ENCODE data around the gene SMIM45.

SMIM45 gene

DNA sequence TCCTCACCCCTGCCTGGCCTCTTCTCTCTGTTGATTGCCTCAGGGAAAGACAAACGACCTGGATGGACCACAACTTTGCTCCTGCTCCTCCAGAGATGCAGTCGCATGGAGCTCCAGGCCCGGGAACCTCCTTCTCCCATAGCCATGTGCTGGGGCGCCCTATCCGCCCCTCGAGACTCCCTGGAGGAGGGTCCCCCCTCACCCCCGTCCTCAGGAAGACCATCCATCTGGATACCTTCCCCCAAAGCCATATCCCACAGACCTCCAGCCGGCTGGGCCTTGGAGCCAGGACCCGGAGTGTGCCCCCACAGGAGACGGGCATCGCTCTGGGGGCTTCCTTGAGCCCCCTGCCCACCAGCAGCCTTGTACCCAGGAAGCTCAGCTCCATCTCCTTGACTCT, 19.5 kb downstream of the SMIM45 start:
- no peak for DNase-seq

DNA sequence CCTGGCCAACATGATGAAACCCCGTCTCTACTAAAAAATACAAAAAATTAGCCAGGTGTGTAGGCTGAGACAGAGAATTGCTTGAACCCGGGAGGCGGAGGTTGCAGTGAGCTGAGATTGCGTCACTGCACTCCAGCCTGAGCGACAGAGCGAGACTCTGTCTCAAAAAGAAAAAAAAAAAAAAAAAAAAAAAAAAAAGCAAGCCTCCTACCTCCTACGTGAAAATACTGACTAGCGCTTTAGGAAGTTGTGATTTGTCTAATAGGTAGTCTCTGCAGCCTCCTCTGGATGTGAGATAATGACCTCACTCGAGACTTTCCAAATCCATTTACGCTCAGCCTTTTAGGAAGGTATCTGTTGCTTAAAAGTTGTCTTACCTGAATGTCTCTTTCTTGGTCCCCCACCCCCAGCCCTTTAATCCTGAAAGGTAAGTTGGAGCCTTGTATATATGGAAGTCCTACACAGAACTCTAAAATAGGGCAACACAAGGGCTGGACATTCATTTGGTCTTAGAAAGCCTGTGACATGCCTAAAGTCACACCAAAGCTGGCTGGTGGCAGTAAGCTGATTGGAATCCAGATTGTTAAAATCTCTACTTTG, 22.8 kb downstream of the SMIM45 start:
- no peak for DNase-seq

DNA sequence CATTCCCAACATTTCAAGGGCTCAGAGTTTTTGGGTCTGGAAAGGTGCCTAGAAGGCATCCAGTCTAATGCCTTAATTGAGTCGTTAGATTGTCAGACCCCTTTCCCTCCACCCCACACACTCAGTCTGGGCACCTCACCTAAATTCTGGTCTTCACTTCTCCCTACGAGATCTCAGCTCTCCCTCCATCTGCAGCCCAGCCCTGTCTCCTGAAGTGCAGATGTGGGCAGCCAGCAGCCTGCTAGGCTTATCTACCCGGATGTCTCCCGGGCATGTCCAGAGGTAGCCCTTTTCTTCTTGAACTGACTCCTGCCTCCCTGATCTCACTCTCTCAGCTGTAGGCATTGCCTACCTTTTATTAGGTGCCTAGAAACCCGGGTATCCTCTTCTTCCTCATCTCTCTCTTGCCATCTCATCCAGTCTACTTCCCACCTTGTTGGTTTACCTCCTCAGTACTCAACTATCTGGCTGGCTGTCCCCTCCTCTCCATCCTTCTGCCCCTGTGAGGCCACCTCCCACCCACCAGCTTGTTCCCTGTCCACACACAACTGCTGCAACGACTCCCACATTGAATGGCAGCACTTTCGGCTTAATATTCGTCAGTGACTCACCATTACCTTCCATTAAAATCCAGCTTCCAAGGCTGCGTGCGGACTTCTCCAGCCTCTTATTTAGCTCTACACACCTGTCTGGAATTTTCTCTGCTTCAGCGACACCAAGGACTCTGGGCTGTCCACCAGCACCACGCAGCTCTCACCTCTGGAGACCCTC, 23.5 kb downstream of the SMIM45 start:
- DNase-seq, result no peak

DNA sequence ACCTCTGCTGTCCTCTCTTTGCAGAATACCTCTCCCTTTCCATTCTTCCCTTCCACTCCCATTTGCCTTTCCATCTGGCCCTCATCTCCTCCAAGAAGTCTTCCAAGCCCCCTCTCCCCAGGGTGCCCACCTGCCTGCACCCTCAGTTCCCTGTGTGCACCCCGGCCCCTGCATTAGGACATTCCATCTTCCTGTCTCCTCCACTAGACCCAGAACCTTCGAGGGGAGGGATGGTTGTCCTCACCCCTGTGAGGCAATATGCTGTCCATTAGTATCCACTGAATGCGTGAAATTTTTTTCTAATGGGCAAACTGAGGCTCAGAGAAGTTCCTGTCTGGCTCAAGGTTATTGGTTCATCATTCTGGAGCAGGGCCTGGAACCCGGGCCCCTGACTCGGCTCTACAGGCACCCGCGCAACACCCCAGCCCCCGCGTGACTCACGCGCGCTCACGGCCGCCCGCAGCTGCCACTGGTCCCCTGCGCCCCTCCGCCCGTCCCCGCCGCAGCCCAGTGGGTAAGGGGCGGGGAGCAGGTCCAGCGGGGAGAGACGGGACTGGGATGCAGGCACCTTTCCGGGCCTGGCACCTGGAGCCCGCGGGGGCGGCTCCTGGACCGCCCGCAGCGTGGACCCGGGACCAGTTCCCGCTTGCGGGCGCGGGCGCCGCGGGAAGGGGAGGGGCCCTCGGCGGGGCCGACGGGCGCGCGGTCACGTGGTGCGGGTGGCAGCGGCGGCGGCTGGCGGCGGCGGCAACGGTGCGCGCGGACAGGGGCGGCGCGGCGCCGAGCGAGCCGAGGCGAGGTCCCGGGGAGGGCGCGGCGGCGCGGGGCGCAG, 24.3 kb downstream of the SMIM45 start:
- DNase-seq, result peak; percentile 36 to 44

DNA sequence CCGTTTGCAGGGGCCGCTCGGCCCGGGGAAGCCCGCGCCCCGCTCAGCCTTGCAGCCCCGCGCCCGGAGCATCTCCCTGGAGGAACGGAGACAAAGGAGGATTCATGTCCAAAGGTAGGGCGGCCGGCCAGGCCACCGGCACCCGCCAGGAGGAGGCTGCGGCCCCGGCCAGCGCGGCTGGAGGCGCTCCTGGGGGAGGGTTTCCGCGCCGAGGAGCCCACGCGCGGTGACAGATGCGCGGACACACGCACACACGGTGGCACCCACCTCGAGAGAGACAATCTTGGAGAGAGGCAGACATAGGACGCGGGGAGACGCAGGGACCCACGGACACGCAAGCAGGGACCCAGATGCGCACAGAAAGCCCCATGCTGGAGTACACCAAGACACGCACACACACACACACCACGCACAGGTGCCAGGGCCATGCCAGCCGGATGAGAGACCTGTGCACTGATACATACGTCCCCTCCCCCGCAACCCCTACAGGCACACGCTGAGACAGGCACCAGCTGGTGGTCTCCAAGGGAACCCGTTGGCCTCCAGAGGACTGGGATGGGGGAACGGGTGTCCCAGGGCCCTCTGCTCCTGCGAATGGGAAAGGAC, 25.1 kb downstream of the SMIM45 start:
- no peak for DNase-seq

DNA sequence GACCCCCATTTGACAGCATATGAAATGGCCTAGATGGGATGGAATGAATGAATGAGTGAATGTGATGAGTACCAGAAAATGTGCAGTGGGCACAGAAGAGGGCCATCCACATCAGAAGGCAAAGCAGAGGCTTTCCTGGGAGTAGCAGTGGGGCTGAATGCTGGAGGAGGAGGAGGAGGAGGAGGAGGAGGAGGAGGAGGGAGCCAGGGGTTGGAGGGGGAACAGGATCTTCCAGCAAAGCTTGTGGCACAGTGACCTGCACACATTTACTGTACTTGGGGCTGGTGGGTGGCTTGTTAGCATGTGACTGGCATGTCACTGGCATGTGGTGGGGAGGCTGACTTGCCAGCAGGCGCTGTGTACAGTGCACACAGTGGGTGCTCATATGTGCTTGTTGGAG, 26.8 kb downstream of the SMIM45 start:
- no peak for DNase-seq

DNA sequence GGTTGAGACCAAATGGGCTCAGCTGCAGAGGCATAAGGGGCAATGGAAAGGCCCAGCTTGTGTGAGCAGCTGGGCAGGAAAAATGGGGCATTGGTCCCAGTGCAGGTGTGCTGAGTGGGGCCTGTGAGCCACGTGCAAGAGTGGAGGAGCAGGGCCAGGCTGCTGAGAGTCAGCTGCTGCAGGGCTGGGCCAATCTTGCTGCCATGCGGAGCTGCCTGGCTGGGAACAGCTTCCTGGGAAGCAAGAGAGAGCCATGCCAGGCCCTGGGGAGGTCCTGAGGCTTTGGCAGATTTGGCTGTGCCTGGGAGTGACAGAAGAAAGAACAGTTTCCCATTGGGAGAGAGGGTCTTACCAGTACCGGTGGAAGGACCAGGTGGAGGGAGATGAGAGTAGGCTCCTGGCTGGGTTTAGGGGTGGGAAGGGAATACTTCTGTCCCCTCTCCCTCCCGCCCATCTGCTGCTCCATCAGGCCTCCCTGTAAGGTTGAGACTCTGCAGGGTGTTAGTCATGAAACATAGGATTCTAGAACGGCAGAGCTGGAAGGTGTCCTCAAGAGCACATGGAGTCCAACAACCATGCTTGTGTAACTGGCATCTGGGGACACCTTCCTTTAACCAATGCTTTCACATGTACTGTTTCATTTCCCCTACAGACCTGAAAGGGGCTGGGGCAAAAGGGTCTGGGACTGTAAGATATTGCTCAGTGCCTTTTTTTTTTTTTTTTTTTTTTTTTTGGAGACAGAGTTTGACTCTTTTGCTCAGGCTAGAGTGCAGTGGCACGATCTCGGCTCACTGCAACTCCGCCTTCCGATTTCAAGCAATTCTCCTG, 27.7 kb downstream of the SMIM45 start:
- DNase-seq, result no peak

DNA sequence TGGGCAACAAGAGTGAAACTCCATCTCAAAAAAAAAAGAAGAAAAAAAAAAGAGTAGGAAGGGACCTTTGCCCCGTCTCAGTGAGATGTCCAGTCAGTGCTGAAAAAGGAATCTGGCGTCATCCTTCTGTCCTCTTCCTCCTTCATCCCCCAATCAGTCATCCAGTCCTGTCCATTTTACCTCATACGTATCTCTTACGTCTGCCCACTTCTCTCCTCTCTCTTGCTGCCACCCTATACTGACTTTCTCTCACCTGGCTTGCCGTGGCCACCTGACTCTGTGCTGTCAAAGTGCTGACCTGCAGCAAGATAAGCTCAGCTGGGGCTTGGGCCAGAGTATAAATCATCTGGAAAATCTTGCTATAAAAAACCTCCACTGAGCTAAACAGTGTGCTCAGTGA, 30.9 kb downstream of the SMIM45 start:
- DNase-seq, result no peak

DNA sequence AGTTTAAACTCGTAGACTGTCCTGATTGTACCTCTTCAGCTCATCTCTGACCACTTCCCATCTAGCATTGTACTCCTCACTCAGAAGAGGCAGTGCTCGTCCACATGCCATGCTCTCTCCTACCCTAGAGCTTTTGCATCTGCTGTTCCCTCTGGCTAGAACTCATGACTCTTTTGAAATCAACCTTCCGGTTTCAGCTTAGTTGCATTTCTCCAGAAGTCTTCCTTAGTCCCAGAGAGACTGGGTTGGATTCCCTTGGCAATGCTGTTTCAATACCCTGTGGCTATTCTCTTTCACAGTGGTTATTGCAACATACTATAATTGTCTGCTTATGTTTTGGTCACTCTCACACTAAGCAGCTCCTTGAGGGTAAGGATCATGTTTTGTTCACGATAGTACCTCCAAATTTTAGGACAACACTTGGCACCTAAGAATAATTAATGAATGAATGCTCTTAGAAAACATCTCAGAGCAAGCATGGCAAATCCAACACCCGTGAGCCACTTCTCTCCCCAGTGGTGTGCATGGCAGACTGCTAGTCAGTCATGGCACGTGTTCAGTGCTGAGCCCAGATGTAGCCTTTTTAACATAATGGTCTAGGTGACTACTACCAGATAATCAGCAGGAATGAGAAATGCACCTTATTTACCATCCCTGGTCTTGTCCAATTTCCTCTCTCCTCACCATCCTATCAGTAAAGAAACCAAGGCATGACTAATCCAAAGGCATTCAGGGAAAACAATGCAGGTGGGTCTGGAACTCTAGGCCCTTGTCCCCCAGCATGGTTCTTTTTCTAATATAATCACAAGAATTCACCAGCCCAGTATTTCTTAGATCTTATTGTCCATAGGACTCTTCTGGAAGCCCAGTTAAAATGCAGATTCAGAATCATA, 31.8 kb downstream of the SMIM45 start:
- no peak for DNase-seq

DNA sequence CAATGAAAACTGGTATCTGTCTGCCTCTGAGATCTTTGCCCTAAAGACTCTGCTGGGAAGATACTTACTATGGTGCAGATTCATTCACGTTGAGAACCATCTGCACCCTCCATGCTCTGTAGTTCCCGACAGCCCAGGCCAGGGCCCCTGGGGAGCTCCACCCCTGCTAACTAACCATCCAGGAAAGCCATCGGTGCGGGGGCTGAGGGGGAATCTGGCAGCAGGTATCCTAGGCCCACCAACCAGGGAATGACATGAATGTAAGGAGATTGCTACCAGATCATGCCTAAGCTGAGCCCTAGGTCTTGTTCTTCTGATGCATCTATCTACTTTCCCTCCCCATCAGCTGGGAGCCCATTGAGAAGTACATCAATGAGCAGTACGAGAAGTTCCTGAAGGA, 35.3 kb downstream of the SMIM45 start:
- DNase-seq, result no peak

DNA sequence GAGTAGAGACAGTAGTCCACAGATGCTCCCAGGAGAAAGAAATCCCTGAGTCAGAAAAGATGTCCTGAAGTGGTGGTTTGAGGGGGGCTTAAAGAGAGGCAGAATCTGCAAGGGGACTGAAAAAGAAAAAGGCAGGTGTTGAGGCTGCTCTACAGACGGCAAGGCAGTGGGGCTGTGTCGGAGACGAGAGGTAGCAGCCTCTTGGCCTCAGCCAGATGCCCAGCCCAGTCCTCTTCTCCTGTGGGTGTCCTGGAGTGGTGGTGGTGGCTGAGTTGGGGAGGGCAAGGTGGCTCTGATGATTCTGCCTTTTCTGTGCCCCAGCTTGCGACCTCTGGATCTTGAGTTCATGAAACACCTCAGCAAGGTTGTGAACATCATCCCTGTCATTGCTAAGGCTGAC, 37.3 kb downstream of the SMIM45 start:
- no peak for DNase-seq

DNA sequence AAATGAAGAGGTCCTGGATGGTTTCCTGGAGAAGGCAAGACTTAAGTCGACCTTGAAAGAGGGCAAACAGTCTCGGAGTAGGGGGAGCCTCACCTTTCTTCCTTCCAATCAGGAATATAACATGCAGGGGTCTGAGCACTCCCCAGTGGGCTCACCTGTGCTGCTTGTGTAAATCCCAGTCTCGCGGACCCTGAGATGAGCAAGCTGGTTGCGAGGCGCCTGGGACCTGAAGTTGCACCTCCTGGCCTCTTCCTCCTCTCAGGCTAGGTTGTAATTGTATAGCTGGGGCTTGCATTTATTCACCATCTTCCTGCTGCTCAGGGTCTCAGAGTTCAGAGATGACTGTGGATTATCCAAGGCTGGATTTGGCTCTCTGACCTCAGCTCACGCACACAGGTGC, 39.2 kb downstream of the SMIM45 start:
- DNase-seq, result no peak

DNA sequence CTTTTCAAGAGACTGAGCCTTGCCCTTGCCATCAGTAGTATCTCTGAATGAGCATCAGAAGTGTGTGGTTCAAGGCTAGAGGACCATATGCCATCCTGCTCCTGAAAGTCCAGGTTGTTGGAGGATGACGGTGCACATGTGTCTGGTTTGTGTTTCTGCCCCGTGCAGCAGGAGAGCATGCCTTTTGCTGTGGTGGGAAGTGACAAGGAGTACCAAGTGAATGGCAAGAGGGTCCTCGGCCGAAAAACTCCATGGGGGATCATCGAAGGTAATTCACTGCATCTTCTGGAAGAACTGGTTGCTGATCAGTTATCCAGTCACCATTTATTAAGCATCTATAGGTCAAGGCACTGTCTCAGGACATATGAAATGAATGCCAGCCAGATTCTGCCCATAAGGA, 40.5 kb downstream of the SMIM45 start:
- no peak for DNase-seq

DNA sequence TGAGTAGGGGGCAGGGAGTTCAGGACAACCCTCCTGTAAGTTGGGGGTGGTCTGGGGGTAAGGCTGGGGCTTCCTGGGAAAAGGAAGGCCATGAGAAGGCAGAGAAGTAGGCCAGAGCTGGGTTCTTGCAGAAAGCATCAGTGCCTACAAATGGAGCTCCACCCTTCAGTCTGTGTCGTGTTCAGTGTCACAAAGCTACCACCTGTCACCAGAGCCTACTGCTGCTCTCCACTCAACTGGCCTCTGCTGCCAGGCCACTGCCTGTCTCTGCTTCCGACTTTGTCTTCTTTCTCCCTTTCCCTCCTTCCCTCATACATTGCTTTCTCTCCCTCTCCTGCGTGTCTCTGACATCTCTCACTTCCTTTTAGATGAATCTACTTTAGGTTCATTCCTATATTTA, 43.3 kb downstream of the SMIM45 start:
- no peak for DNase-seq

DNA sequence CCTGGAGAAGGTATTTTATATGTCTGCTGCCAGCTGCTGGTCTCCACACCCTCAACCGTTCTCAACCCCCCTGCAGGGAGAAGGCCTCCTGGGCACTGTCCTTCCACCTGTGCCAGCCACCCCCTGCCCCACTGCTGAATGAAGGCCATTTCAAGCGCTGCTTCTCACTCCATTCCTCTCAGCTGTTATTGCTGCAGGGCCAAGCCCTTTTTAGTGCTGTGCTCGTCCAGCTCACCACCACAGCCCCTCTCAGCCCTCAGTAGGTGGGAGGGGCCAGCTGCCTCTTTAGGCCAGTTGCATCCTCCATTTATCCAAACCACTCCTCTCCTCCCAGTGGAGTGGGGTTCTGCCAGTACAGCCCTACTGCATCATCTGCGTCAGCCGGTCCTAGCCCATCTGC, 44.9 kb downstream of the SMIM45 start:
- no peak for DNase-seq

DNA sequence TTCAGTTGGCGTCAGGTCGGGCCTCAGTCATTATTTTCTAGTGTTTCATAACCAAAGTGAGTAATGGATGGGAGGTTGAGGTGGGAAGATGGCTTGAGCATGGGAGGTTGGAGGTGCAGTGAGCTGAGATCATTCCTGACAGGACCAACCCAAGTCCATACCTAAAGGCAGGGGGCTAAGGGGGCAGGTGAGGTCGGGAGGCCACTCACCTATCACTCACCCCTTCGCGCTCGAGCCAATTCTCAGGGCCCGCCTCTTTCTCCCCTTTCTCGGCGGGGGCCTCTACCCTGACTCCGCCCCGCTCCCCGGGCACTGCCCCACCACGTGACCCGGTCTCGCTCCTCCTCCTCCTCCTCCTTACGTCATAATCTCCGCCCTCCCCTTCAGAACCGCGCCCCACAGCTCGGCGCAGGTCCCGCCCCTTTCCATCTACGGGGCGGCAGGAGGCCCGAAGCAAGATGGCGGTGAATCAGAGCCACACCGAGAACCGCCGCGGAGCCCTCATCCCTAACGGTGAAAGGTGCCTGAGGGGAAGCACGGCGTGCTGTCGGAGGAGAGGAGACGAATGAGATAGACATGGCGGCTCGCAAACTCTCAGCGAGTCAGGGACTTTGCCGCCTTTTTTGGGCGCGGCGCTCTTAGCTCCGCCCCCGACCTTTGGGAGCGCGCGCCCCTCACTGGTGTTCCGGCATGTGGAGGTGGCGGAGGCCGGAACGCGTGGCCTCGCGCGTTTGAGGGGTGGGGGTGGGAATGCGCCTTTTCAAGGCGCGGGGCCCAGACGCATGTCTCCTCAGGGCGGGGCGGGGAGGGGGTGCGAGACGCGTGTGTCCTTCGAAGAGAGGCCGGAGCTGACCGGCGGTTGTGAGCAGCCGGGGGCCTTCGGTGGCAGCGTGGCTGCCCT, 46.7 kb downstream of the SMIM45 start, which contains the start of gene WBP2NL:
Gene WBP2NL (plus strand): TSS at position 428 of the 901 bp plus-strand sequence. CDS start 31 bp downstream, at position 459.
- DNase-seq, result peak; percentile 75 to 83

DNA sequence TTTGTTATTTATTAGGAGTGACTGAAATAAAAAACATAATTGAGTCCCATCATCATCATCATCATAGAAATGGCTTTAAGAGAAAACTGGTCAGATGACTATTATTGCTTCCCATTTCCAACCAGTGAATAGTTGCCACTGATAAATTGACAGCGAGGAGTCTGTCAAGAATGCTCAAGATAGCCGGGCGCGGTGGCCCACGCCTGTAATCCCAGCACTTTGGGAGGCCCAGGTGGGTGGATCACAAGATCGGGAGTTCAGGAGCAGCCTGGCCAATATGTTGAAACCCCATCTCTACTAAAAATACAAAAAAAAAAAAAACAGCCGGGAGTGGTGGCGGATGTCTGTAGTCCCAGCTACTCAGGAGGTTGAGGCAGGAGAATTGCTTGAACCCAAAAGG, 48.5 kb downstream of the SMIM45 start:
- DNase-seq, result no peak

DNA sequence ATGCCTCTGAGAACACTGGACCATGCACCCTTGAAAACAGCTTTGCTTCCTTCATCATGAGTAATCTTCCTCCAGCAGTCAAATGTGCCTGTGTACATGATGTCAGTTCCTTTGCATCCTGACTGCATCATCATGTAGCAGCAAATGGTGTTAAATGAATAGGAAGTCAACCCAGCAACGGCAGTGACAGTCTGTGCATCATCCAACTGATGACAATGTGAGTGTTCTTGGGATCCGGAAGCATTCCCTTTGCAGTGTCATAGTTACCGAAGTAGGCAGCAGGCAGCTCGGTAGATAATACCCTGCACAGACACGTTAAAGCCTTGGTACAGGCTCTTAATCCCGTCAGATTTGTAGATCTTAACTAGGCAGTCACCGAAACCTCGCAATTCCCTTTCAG, 49.2 kb downstream of the SMIM45 start:
- DNase-seq, result no peak

DNA sequence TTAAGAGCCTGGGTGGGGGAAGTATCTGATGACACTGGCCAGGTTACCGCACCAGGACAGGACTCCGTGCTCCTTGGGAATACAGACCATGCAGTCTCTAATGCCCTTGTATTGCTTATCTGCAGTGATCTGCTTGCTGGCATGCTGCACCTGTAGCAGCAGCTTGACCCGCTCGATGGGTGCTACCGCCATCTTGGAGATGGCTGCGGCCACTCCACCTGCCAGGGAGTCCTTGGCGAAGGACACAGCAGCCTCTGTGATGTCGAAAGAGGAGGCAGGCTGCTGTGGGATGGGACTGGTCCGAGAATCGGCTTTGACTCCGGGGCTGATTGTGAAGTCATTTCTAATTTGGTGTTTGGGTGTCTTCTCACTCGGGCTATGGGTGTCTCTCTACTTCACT, 49.8 kb downstream of the SMIM45 start:
- DNase-seq, result no peak

DNA sequence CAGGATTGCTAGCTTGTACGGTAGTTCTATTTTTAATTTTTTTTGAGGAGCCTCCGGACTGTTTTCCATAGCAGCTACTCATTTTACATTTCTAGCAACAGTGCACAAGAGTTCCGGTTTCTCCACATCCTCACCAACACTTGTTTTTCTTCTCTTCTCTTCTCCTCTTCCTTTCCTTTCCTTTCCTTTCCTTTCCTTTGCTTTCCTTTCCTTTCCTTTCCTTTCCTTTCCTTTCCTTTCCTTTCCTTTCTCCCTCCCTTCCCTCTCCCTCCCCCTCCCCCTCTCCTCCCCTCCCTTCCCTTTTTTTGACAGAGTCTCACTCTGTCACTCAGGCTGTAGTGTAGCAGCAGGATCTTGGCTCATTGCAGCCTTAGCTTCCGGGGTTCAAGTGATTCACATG, 56.0 kb downstream of the SMIM45 start:
- DNase-seq, result no peak

All from stimulated activated CD4-positive, alpha-beta T cell treated with anti-CD3 and anti-CD28 coated beads, Interleukin-2, amount 100 ng/mL, for 48 hours (primary cell).